Endothelial cell (in vitro differentiated cells): Measurements from ENCODE around the gene HIPK1. TPM values are rescaled to one million over a fixed set of nuclear protein-coding genes. Genes with fewer than 3 reads are reported as not detected.

Experiments
- DNase-seq: peaks from one replicate; pipeline ENCODE4 v3.0.0; 2021; ENCODE audit warnings: low spot score
- H3K27ac Mint-ChIP-seq: one replicate; pipeline ENCODE4 v1.8.0; 2021; ENCODE audit warnings: mixed read lengths, inconsistent platforms; ENCODE audit not compliant: unreplicated experiment
- H3K27me3 Mint-ChIP-seq: one replicate; pipeline ENCODE4 v1.8.0; 2021; ENCODE audit warnings: mild to moderate bottlenecking, moderate library complexity, mixed read lengths, inconsistent platforms; ENCODE audit not compliant: unreplicated experiment
- H3K36me3 Mint-ChIP-seq: one replicate; pipeline ENCODE4 v1.8.0; 2021; ENCODE audit warnings: mild to moderate bottlenecking, low read depth, mixed read lengths, inconsistent platforms; ENCODE audit not compliant: unreplicated experiment
- H3K4me1 Mint-ChIP-seq: one replicate; pipeline ENCODE4 v1.8.0; 2021; ENCODE audit warnings: mild to moderate bottlenecking, mixed read lengths, inconsistent platforms; ENCODE audit not compliant: unreplicated experiment
- H3K4me3 Mint-ChIP-seq: one replicate; pipeline ENCODE4 v1.8.0; 2021; ENCODE audit warnings: mild to moderate bottlenecking, mixed read lengths, inconsistent platforms; ENCODE audit not compliant: unreplicated experiment
- H3K9me3 Mint-ChIP-seq: one replicate; pipeline ENCODE4 v1.8.0; 2021; ENCODE audit warnings: mixed read lengths, inconsistent platforms; ENCODE audit not compliant: unreplicated experiment
- CTCF ChIP-seq: fragments of 200-600 bp; sonication (generic); IDR thresholded peaks from one replicate; pipeline ENCODE4 v1.5.0; 2021; ENCODE audit warnings: antibody characterized with exemption; ENCODE audit not compliant: unreplicated experiment
- total RNA-seq: library from RNA; stranded (reverse); fragmentation: NEBNext Ultra II Directional; extraction: Animal tissue kit (Norgen Biotek cat#: 25700); gene quantifications from one replicate; pipeline ENCODE4 v1.2.1, GENCODE V29; 2021; ENCODE audit not compliant: unreplicated experiment

HIPK1 gene
- total RNA-seq, 1 donor from 2014 or later: 56.6 TPM

GRCh38 chr1:113918243-113918642 lies 10.9 kb upstream of the HIPK1 start:
- Mint-ChIP-seq H3K4me3 (no peak overlapping the region), H3K36me3 (no peaks in the 10 kb centered on the region), H3K4me1 (no peaks in the 10 kb centered on the region), H3K27me3 (no peaks in the 10 kb centered on the region), H3K9me3 (no peaks in the 10 kb centered on the region), H3K27ac (no peak overlapping the region)
- TF ChIP-seq CTCF: no peak
- no peak for DNase-seq

GRCh38 chr1:113922957-113923356 lies 6.2 kb upstream of the HIPK1 start:
- Mint-ChIP-seq H3K27ac (no peak overlapping the region), H3K9me3 (no peaks in the 10 kb centered on the region), H3K4me1 (no peaks in the 10 kb centered on the region), H3K4me3 (no peak overlapping the region), H3K36me3 (no peaks in the 10 kb centered on the region), H3K27me3 (peaks cover 2% of the 10 kb centered on the region)
- DNase-seq: no peak
- no peak for TF ChIP-seq CTCF

GRCh38 chr1:113924473-113924872 lies 4.7 kb upstream of the HIPK1 start:
- no peaks in the 10 kb centered on the region for H3K9me3 Mint-ChIP-seq
- no peak overlapping the region for H3K27ac Mint-ChIP-seq
- H3K4me3 Mint-ChIP-seq: no peak overlapping the region
- TF ChIP-seq CTCF: no peak
- peaks cover 9% of the 10 kb centered on the region for H3K27me3 Mint-ChIP-seq
- H3K4me1 Mint-ChIP-seq: peaks cover 7% of the 10 kb centered on the region
- no peak for DNase-seq
- no peaks in the 10 kb centered on the region for H3K36me3 Mint-ChIP-seq

- Mint-ChIP-seq H3K4me1 (peaks cover 33% of the 10 kb centered on the region), H3K27ac (peak overlapping the region; percentile 96), H3K4me3 (peak overlapping the region; percentile 93), H3K27me3 (peaks cover 19% of the 10 kb centered on the region), H3K9me3 (no peaks in the 10 kb centered on the region), H3K36me3 (no peaks in the 10 kb centered on the region)
- no peak for TF ChIP-seq CTCF
- DNase-seq: no peak
Measured at GRCh38 chr1:113928187-113928930, 765 bp upstream of the HIPK1 start.

- peak; percentile 55 for DNase-seq
- Mint-ChIP-seq H3K36me3 (no peaks in the 10 kb centered on the region), H3K27ac (peak overlapping the region; percentile 98), H3K27me3 (peaks cover 16% of the 10 kb centered on the region), H3K4me1 (peaks cover 38% of the 10 kb centered on the region), H3K4me3 (peak overlapping the region; percentile 98), H3K9me3 (no peaks in the 10 kb centered on the region)
- no peak for TF ChIP-seq CTCF
Measured at GRCh38 chr1:113929750-113930498, 800 bp downstream of the HIPK1 start.
